T-helper 1 cell treated with Interleukin-12 subunit alpha and Interleukin-12 subunit beta and Interleukin-4 antibody, amounts not matched to agents 30 ng/mL and 1 ng/mL, for 36 hours (primary cell): ENCODE data around the gene NBL1. TPM values are rescaled to one million over a fixed set of nuclear protein-coding genes. Genes with fewer than 3 reads are reported as not detected.

Experiments
- intact Hi-C: fragments of 100-400 bp; cut with micrococcal nuclease; formaldehyde crosslinking; loops from one replicate; pipeline ENCODE4 v1.15.1; 2024
- total RNA-seq: library from RNA; stranded (reverse); gene quantifications from 2 replicates; pipeline ENCODE4 v1.2.3, GENCODE V29; 2022

Gene NBL1
- total RNA-seq, 1 donor from 2014 or later: 34.0 TPM

GRCh38 chr1:19645411-19646251, 1.5 kb downstream of the NBL1 start:
- intact Hi-C loops: loop anchor here (5.0 kb wide), 1 partner anchor 743 kb away; the partner anchor contains the start of gene ALDH4A1

DNA sequence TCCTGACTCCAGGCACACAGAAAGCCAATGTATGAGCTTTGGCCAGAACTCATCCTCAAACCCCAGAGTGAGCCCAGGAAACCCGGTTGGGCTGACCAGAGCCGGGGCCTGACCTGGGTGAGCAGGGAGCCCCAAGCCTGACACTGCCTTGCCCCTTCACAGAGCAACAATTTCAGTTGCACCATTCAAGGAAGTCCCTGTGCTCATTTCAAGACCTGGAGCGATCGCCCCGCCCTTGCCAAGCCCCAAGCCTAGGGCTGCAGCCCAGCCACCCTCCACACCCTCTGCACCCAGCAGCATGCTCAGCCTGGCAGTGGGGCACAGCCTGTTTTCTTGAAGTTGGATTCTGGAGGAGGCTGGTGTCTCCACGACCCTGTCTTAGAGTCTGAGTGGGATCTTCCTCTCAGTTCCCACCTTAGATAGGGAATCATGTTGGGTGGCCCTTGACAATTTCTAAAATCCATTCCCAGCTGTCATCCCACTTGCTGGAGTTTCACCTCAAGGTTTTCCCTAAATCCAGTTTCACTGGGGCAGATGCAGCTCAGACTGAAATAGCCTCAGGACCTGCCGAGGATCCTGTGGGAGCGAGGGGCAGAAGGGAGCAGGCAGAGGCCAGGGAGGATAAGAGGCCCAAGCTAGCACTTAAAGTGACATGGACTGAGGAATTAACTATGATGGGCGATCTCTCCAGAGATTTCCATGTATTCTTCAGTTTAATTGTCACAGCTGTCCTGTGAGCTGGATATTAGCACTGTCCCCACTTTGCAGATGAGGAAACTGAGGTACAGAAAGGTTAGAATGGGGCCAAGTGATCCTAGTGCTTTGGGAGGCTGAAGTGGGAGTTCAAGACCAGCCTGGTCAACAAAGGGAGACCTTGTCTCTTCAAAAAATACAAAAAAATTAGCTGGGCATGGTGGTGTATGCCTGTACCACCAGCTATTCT, 2.5 kb downstream of the NBL1 start:
- intact Hi-C loops: loop anchor here (5.0 kb wide), 1 partner anchor 744 kb away; the partner anchor contains the start of gene ALDH4A1

DNA sequence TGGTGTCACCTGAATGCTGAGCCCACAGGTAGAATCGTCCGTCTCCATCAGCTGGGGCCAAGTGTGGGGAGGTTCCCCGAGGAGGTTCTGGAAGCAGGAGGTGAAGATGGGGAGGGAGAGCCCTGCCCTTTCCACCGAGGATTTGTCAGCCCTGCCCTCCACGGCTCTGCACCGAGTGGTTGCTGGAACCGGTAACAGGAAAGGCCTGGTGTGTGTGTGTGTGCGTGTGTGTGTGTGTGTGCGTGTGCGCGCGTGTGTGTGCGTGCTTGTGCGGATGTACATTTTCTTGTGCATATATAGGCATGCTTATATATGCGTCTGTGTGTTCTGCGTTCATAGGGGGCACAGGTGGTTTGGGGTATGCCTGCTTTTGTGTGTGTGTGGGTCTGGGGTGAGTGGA, 3.5 kb downstream of the NBL1 start:
- intact Hi-C loops: loop anchor here (5.0 kb wide), 1 partner anchor 745 kb away; the partner anchor contains the start of gene ALDH4A1

DNA sequence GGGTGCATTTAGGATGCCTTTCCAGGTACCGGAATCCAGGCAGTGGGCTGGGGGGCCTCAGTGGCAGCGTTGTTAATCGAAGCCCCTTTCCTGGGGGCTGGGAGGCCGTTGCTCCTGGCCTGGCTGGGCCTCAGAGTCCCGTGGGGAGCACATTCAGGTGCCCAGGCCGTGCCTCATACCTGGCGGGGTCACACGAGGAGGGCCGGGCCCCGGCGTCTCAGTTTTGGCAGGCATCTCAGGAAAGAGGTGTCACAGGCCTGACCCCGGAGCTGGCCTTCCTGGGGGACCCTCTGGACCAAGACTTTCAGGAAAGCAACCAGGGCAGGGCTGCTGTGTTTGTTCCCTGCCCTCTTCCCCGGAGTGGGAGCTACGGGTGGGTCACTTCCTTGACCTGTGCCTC, 4.1 kb downstream of the NBL1 start:
- intact Hi-C loops: loop anchor here (5.0 kb wide), 1 partner anchor 746 kb away; the partner anchor contains the start of gene ALDH4A1

DNA sequence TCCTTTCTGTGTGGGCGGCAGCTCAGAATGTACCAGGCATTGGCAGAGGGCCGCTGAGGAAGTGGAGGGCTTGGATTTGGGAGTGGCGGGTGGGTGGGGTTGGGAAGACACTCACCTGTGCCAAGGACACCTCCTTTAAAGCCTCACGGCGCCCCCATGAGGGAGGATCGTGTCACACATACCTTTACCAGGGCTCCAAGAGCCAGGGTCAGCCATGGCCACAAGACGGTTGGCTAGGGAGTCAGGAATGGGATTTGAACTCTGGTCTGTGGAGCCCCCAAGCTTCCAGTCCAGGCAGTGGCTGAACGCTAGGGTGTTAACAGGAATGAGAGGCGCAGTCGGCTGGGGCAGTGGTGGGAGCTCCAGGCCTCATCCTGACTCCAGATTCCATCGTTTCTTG, 4.6 kb downstream of the NBL1 start:
- intact Hi-C loops: loop anchor here (5.0 kb wide), 1 partner anchor 746 kb away; the partner anchor contains the start of gene ALDH4A1

DNA sequence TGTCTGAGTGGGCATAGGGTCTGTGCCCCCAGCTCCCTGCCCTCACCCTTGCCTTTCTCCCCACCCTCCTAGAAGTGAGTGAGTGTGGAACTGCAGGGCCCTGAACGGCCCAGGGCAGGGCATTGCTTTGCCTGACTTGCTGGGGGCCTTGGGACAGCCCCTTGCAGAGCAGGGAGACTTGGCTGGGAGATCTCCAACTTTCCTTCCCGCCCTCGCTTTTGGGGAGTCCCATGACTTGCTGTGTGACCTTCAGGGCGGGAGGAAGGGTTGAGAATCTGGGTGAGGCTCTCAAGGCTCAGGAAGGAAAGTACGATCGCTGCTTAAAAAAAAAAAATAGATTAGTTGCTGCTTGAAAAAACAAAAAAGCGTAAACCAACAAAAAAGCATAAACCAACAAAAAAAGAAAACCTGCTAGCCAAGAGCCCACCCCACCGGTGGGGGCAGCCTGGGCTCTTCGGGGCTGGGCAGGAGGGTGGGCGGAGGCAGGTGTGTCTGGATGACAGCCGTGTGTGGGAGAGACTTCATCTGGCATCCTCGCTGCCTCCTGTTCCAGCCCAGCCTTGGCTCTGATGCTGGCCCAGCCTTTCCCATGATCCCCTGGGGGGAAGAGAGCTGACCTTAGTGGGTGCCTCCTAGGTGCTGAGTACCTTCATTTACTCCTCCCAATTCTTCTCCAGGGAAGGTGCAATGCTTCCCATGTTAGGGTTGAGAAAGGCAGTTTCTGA, 6.5 kb downstream of the NBL1 start:
- intact Hi-C loops: loop anchor here (10.0 kb wide), 1 partner anchor 336 kb away; the partner anchor contains the start of genes AKR7A2 and SLC66A1

GRCh38 chr1:19651141-19651737, 7.1 kb downstream of the NBL1 start:
- intact Hi-C loops: loop anchor here (10.0 kb wide), 1 partner anchor 336 kb away; the partner anchor contains the start of genes AKR7A2 and SLC66A1

GRCh38 chr1:19654386-19654785, 10.3 kb downstream of the NBL1 start:
- intact Hi-C loops: loop anchor here (10.0 kb wide), 1 partner anchor 340 kb away; the partner anchor contains the start of genes AKR7A2 and SLC66A1

- intact Hi-C loops: loop anchor here (10.0 kb wide), 1 partner anchor 340 kb away; the partner anchor contains the start of genes AKR7A2 and SLC66A1
These were observed 11.0 kb downstream of the NBL1 start for GRCh38 chr1:19654886-19655717.

- intact Hi-C loops: loop anchor here (10.0 kb wide), 1 partner anchor 341 kb away; the partner anchor contains the start of genes AKR7A2 and SLC66A1
These were observed 11.6 kb downstream of the NBL1 start for GRCh38 chr1:19655718-19656080.

DNA sequence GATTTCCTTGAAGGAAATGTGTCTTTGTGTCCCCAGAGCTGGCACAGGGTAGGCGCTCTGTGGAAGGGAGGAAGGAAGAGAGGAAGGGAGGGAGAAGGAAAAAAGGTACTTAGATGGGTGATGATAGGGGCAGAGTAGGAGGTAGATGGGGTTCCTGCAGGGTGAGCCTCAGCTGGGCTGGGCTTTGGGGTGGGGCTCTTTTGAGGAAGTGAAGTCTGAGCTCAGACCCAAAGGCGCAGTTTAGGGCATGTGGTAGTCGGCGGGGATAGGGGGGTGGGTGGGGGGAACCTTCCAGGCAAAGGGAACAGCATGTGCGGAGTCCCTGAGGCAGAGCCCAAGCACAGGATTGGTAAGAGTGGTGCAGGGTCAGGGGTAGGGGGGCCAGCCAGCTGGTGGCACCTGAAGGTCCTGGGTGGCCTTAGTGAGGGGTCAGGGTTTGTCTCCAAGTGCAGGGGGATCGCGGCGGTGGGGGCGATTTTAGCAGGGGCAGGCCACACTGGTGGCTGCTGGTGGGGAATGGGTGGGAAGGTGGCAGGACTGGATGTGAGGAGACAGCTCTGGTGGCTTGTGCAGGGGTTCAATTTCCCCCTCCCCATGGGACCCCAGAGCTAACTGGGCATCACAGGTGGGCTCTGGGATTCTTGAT, 12.1 kb downstream of the NBL1 start:
- intact Hi-C loops: loop anchor here (10.0 kb wide), 1 partner anchor 341 kb away; the partner anchor contains the start of genes AKR7A2 and SLC66A1

DNA sequence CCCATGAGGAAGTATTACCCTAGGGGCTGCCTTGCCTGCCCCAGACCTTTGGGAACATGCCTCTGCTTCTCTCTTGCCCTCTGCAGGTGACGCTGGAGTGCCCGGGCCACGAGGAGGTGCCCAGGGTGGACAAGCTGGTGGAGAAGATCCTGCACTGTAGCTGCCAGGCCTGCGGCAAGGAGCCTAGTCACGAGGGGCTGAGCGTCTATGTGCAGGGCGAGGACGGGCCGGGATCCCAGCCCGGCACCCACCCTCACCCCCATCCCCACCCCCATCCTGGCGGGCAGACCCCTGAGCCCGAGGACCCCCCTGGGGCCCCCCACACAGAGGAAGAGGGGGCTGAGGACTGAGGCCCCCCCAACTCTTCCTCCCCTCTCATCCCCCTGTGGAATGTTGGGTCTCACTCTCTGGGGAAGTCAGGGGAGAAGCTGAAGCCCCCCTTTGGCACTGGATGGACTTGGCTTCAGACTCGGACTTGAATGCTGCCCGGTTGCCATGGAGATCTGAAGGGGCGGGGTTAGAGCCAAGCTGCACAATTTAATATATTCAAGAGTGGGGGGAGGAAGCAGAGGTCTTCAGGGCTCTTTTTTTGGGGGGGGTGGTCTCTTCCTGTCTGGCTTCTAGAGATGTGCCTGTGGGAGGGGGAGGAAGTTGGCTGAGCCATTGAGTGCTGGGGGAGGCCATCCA, 12.8 kb downstream of the NBL1 start:
- intact Hi-C loops: loop anchor here (10.0 kb wide), 1 partner anchor 342 kb away; the partner anchor contains the start of genes AKR7A2 and SLC66A1

GRCh38 chr1:19657511-19657910, 13.4 kb downstream of the NBL1 start:
- intact Hi-C loops: loop anchor here (10.0 kb wide), 1 partner anchor 343 kb away; the partner anchor contains the start of genes AKR7A2 and SLC66A1

- intact Hi-C loops: loop anchor here (10.0 kb wide), 1 partner anchor 343 kb away; the partner anchor contains the start of genes AKR7A2 and SLC66A1
These were observed 14.1 kb downstream of the NBL1 start for GRCh38 chr1:19658186-19658585.

- intact Hi-C loops: loop anchor here (1.0 kb wide), 3 partner anchors 43 to 221 kb away; partner anchors contain the start of gene OTUD3
These were observed 17.7 kb downstream of the NBL1 start for GRCh38 chr1:19661721-19662228.

DNA sequence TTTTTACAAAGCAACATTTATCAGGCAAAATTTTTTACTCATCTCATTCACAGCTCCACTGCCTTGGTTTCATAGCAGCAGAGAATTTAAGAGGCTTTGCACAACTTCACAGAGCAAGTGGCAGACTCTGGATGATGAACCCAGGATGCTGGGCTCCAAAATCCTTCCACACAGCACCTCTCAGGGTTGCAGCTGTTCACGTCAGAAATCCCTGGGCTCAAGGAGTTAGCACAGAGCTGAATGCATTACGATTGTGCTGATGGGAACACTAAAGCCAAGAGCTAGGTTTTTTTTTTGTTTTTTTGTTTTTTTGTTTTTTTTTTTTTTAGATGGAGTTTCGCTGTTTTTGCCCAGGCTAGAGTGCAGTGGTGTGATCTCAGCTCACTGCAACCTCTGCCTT, 18.2 kb downstream of the NBL1 start:
- intact Hi-C loops: no loop called here

GRCh38 chr1:19664453-19665185, 20.5 kb downstream of the NBL1 start, which contains the start of gene HTR6:
Gene HTR6, plus strand, starts transcription at chr1:19664875. Its CDS starts 879 bp downstream, at chr1:19665754.
- intact Hi-C loops: no loop called here
